Endodermal cell (in vitro differentiated cells): ENCODE measurements around the gene DCC. TPM values are rescaled to one million over a fixed set of nuclear protein-coding genes. Genes with fewer than 3 reads are reported as not detected.

ENCODE experiments used
- DNase-seq: peaks from one replicate; pipeline ENCODE4 v3.0.0-alpha.2; 2017
- H3K27ac ChIP-seq: 2 replicates; pipeline ENCODE4 v1.5.1; 2013; ENCODE audit warnings: mild to moderate bottlenecking, low read depth, low read length, moderate library complexity
- H3K27me3 ChIP-seq: 2 replicates; pipeline ENCODE4 v1.6.1; 2013; ENCODE audit warnings: mild to moderate bottlenecking, low read length, moderate library complexity; ENCODE audit not compliant: insufficient read depth, control insufficient read depth, poor library complexity, severe bottlenecking
- H3K36me3 ChIP-seq: 2 replicates; pipeline ENCODE4 v1.7.0; 2013; ENCODE audit warnings: mild to moderate bottlenecking, low read length, moderate library complexity; ENCODE audit not compliant: control insufficient read depth, insufficient read depth
- H3K4me1 ChIP-seq: one replicate; pipeline ENCODE4 v1.7.0; 2013; ENCODE audit warnings: low read length; ENCODE audit not compliant: control insufficient read depth, insufficient read depth
- H3K4me3 ChIP-seq: 2 replicates; pipeline ENCODE4 v1.5.1; 2013; ENCODE audit warnings: mild to moderate bottlenecking, low read length, moderate library complexity
- H3K9ac ChIP-seq: 2 replicates; pipeline ENCODE4 v1.6.1; 2013; ENCODE audit warnings: mild to moderate bottlenecking, low read length, moderate library complexity; ENCODE audit not compliant: poor library complexity, severe bottlenecking; ENCODE audit errors: extremely low read depth
- H3K9me3 ChIP-seq: 2 replicates; pipeline ENCODE4 v1.6.1; 2013; ENCODE audit warnings: mild to moderate bottlenecking, low read length, moderate library complexity; ENCODE audit not compliant: control insufficient read depth
- H3K27ac Mint-ChIP-seq: 2 replicates; pipeline ENCODE4 v1.8.0; 2020; ENCODE audit warnings: mixed read lengths
- H3K27me3 Mint-ChIP-seq: 2 replicates; pipeline ENCODE4 v1.8.0; 2021; ENCODE audit warnings: mild to moderate bottlenecking, mixed read lengths; ENCODE audit not compliant: insufficient read depth
- H3K36me3 Mint-ChIP-seq: 2 replicates; pipeline ENCODE4 v1.8.0; 2020; ENCODE audit warnings: low read depth, mixed read lengths
- H3K4me1 Mint-ChIP-seq: 2 replicates; pipeline ENCODE4 v1.8.0; 2020; ENCODE audit warnings: mixed read lengths
- H3K4me3 Mint-ChIP-seq: 2 replicates; pipeline ENCODE4 v1.8.0; 2020; ENCODE audit warnings: mild to moderate bottlenecking, moderate library complexity, mixed read lengths
- H3K9me3 Mint-ChIP-seq: 2 replicates; pipeline ENCODE4 v1.8.0; 2020; ENCODE audit warnings: mild to moderate bottlenecking, mixed read lengths
- WGBS, 2 experiments: methylation state at CpG; one replicate each; pipeline versions ENCODE4 v1.1.5 to v1.1.7; 2013; ENCODE audit warnings: missing lambda C conversion rate in 2 of 2, mixed read lengths in 1 of 2; ENCODE audit not compliant: insufficient coverage in 1 of 2, insufficient read length in 1 of 2; 5-methylcytosine and 5-hydroxymethylcytosine counted together
- total RNA-seq, 2 donors: library from RNA; stranded (reverse); fragmentation: NEBNext Ultra II Directional in 1 of 2; extraction: Animal tissue kit (Norgen Biotek cat#: 25700) in 1 of 2; gene quantifications; 2 replicates in 1 of 2; 3 replicates in 1 of 2; pipeline ENCODE4 v1.2.1, GENCODE V29; 2021
- TF ChIP-seq, protein P1 (sequence below): fragments of 200-600 bp; sonication (generic); conservative IDR thresholded peaks from 2 replicates; pipeline ENCODE4 v1.5.0; 2021; ENCODE audit warnings: antibody characterized with exemption, mild to moderate bottlenecking

Gene DCC
- total RNA-seq, 2 donors from 2014 or later, result 0.77 to 0.97 TPM

DNA sequence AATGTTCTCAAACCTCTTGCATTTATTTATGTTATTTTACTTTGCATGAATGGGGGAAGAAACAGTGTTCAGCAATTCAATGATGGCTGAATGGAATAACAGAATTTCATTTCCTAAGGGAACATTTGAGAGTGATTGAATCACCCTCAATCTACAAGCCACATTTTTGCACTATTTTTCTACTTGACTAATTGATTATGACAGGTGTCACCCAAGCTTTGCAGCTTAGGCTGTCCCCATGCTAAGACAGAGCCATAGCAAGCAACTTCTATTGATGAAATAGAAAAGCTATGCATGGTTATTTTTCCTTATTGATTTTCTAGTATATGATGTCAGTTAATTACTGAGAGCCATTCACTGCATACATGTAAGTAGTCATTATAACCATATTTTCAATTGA is 795.7 kb downstream of the DCC start:
- no peaks in the 10 kb centered on the region for H3K36me3 ChIP-seq
- no peaks in the 10 kb centered on the region for H3K27me3 Mint-ChIP-seq
- H3K27ac Mint-ChIP-seq, result no peak overlapping the region
- H3K9ac ChIP-seq, result no peak overlapping the region
- no peak overlapping the region for H3K4me3 Mint-ChIP-seq
- no peak for DNase-seq
- no peaks in the 10 kb centered on the region for H3K4me1 Mint-ChIP-seq
- peaks cover 4% of the 10 kb centered on the region for H3K9me3 Mint-ChIP-seq
- no peaks in the 10 kb centered on the region for H3K4me1 ChIP-seq
- no peaks in the 10 kb centered on the region for H3K9me3 ChIP-seq
- H3K36me3 Mint-ChIP-seq, result no peaks in the 10 kb centered on the region
- H3K4me3 ChIP-seq, result no peak overlapping the region
- no peaks in the 10 kb centered on the region for H3K27me3 ChIP-seq
- TF ChIP-seq, protein P1, sequence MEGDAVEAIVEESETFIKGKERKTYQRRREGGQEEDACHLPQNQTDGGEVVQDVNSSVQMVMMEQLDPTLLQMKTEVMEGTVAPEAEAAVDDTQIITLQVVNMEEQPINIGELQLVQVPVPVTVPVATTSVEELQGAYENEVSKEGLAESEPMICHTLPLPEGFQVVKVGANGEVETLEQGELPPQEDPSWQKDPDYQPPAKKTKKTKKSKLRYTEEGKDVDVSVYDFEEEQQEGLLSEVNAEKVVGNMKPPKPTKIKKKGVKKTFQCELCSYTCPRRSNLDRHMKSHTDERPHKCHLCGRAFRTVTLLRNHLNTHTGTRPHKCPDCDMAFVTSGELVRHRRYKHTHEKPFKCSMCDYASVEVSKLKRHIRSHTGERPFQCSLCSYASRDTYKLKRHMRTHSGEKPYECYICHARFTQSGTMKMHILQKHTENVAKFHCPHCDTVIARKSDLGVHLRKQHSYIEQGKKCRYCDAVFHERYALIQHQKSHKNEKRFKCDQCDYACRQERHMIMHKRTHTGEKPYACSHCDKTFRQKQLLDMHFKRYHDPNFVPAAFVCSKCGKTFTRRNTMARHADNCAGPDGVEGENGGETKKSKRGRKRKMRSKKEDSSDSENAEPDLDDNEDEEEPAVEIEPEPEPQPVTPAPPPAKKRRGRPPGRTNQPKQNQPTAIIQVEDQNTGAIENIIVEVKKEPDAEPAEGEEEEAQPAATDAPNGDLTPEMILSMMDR, result no peak
- no peak overlapping the region for H3K27ac ChIP-seq

DNA sequence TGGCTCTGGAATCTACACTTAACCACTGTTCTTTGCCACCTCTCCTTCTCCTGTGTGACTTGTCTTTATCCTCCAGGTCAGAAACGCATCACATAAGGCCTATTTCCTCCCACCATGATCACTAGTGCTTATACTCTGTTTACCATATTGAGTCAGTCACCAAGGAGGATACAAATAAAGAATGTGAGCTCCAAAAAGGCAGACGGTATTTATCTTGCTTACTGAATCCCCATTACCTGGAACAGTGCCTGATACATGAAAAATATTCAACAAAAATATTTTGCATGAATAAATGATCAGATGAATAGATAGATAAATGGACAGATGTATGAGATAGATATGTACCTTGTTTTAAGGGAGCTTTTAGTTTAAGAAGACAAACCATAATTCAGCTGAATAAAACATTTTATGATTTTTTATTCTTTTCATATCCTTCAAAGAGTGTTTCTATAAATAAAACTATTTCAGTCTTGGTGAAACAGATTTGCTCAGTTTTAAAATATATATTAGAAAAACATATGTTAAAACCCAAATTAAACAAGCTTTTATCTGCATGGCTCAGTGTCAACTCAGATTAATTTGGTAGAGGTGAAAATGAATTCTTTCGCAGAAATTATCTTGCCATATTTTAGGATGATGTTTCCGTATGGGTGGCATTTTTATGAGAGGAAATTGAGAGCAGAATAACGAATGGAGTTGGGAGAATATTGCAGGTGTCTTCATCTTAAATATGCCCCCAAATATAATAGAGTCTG is 799.9 kb downstream of the DCC start:
- Histone ChIP-seq H3K27ac (no peak overlapping the region), H3K4me3 (no peak overlapping the region), H3K9me3 (no peaks in the 10 kb centered on the region), H3K9ac (no peak overlapping the region), H3K36me3 (no peaks in the 10 kb centered on the region), H3K4me1 (no peaks in the 10 kb centered on the region), H3K27me3 (no peaks in the 10 kb centered on the region)
- Mint-ChIP-seq H3K9me3 (peaks cover 4% of the 10 kb centered on the region), H3K4me1 (no peaks in the 10 kb centered on the region), H3K4me3 (no peak overlapping the region), H3K27me3 (no peaks in the 10 kb centered on the region), H3K36me3 (no peaks in the 10 kb centered on the region), H3K27ac (no peak overlapping the region)
- DNase-seq, result no peak
- TF ChIP-seq, protein P1, result no peak
- WGBS, 2 experiments, result 88% methylated on average over 5 of the region's 5 CpGs; no CpG with 5 or more reads in 1 of the 2 experiments

DNA sequence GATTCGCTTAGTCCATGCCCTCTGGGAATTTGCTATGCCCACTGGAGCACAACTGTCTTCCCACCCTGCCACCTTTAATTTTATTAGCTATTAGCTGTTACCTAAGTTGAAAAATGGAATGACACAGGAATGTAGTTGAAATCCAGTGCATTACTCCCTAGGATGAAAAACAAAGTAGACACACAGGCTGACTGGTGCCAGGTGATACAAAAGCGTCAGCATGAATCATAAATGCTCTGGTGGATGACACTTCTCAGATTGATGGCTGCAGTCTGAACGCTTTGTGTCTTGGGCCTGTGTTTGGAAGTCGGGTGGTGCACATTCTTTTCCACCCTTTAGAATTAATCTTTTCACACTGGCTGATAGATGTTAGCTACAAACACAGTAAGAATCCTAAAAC is 802.0 kb downstream of the DCC start:
- TF ChIP-seq, protein P1, result no peak
- no peak overlapping the region for H3K9ac ChIP-seq
- 84 to 85% methylated on average over 4 of the region's 4 CpGs for WGBS, 2 experiments
- no peak overlapping the region for H3K27ac ChIP-seq
- Mint-ChIP-seq H3K4me3 (no peak overlapping the region), H3K9me3 (peaks cover 4% of the 10 kb centered on the region), H3K27me3 (no peaks in the 10 kb centered on the region), H3K27ac (no peak overlapping the region), H3K4me1 (no peaks in the 10 kb centered on the region), H3K36me3 (no peaks in the 10 kb centered on the region)
- DNase-seq, result no peak
- H3K36me3 ChIP-seq, result no peaks in the 10 kb centered on the region
- H3K4me1 ChIP-seq, result no peaks in the 10 kb centered on the region
- no peaks in the 10 kb centered on the region for H3K27me3 ChIP-seq
- no peaks in the 10 kb centered on the region for H3K9me3 ChIP-seq
- H3K4me3 ChIP-seq, result no peak overlapping the region
